Hair follicle dermal papilla cell (primary cell): ENCODE results near the gene ICA1. TPM values are rescaled to one million over a fixed set of nuclear protein-coding genes. Genes with fewer than 3 reads are reported as not detected.

Experiments used
- small RNA-seq: library from RNA; depleted of rRNA; stranded (forward); fragments of <200 nt; gene quantifications from one replicate; pipeline ENCODE3, GENCODE V24; 2012
- total RNA-seq: library from RNA; depleted of rRNA; stranded (reverse); fragments of >200 nt; gene quantifications from 2 replicates; pipeline ENCODE4 v1.2.3, GENCODE V29; 2012

ICA1 gene
- 0.12 and 0.32 TPM in 2 replicates for total RNA-seq

GRCh38 chr7:8261711-8262695, at the start of gene ICA1:
Gene ICA1 (minus strand): TSS chr7:8262167. CDS start chr7:8235926, 26,241 bp downstream.

Small RNA genes within 50 kb of the gene (small RNA-seq; reads per million reads assigned to genes)
- gene AC007009.1: not detected

Other genes with a start within 250 kb of the ICA1 start
- gene NXPH1, start 171.4 kb upstream of the ICA1 start, total RNA-seq: not detected in 2 replicates